Kasumi-1 (cell line): ENCODE measurements around the gene ARHGEF19.

ENCODE experiments used
- DNase-seq, 2 experiments: peaks; one replicate each; lab custom pipeline; 2025; lab: John Stamatoyannopoulos, UW

ARHGEF19 gene

DNA sequence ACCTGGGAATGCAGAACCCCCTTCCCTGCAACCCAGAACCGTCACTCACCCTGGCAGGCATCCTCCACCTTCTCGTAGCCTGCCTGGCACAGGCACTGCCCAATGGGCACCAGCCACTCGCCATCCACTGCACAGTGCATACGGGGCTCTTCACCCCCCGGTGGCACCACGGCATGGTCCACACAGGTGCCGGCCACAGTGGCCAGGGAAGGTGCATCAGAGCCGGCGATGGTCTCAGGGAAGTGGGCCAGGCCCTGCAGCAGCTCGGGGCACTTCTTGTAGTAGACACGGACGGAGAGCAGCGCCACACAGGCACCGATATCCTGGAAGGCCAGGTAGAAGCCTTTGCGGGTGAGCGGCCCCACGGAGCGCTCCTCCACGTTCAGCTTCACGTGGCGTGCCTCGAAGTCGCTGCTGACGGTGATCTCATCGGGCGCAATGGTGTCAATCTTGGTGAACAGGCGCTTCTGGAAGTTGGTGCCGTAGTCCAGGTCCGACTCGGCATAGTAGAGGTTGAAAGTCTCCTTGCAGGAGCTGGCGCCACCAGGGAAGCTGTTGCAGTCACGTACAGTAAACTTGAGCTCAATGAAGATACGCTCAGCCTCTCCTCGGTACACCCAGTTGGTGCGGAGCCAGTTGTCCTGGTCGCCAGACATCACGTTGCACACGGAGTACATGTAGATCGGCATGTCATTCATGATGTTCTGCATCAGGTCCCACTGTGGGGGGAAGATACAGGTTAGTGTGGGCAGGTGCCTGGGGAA lies 63.9 kb downstream of the ARHGEF19 start:
- DNase-seq, result no peak
